Panc1 (cell line): ENCODE measurements around the gene ASXL1. TPM values are rescaled to one million over a fixed set of nuclear protein-coding genes. Genes with fewer than 3 reads are reported as not detected.

Experiments
- ATAC-seq: fragments of 200-7000 bp; cut with Tn5 transposase; 2 replicates; pipeline ENCODE4 v1.9.1; 2020; ENCODE audit warnings: mild to moderate bottlenecking, moderate library complexity
- BruUV-seq: library from RNA; stranded (reverse); fragments of 400-500 nt; replicated peaks from 2 replicates; lab custom pipeline; 2021; lab: Mats Ljungman, UMichigan
- CTCF ChIA-PET: fragments of 300-600 bp; sonication (Branson Sonifier 250); formaldehyde crosslinking; loops from one replicate; lab custom pipeline; 2022; ENCODE audit warnings: antibody characterized with exemption; lab: Charles Lee
- POLR2A ChIA-PET: fragments of 300-600 bp; sonication (Branson Sonifier 250); formaldehyde crosslinking; loops from one replicate; lab custom pipeline; 2022; ENCODE audit warnings: antibody characterized with exemption; lab: Charles Lee
- DNase-seq: peaks from one replicate; pipeline ENCODE4 v3.0.0-alpha.2; 2010; ENCODE audit warnings: low read depth, low spot score
- H3K27ac ChIP-seq: 2 replicates; pipeline ENCODE4 v1.5.1; 2011; ENCODE audit warnings: mild to moderate bottlenecking, low read length, inconsistent platforms
- H3K27me3 ChIP-seq: fragments of 200-500 bp; sonication (Bioruptor generic); 2 replicates; pipeline ENCODE4 v1.6.0; 2014; ENCODE audit warnings: low read length, inconsistent platforms; ENCODE audit not compliant: control insufficient read depth, insufficient read depth
- H3K36me3 ChIP-seq: fragments of 200-500 bp; sonication (Bioruptor generic); 2 replicates; pipeline ENCODE4 v1.5.1; 2014; ENCODE audit warnings: inconsistent platforms, mild to moderate bottlenecking, low read length, moderate library complexity; ENCODE audit not compliant: control insufficient read depth, insufficient read depth
- H3K4me1 ChIP-seq: 2 replicates; pipeline ENCODE4 v1.5.1; 2011; ENCODE audit warnings: inconsistent platforms, mild to moderate bottlenecking, low read length, moderate library complexity; ENCODE audit not compliant: control insufficient read depth, insufficient read depth
- H3K4me3 ChIP-seq, 2 experiments: 2 replicates each; pipeline ENCODE4 v1.5.1; 2011 to 2012; ENCODE audit warnings: low read depth in 2 of 2, low read length in 2 of 2, mild to moderate bottlenecking in 2 of 2, inconsistent platforms in 1 of 2, moderate library complexity in 1 of 2
- H3K9me3 ChIP-seq: fragments of 200-500 bp; sonication (Bioruptor generic); 2 replicates; pipeline ENCODE4 v1.5.1; 2014; ENCODE audit warnings: low read depth, mild to moderate bottlenecking, inconsistent platforms, low read length, moderate library complexity; ENCODE audit not compliant: control insufficient read depth, insufficient read depth
- CTCF ChIP-seq: fragments of 450-650 bp; IDR thresholded peaks from 2 replicates; pipeline ENCODE4 v1.5.1; 2017; ENCODE audit warnings: mild to moderate bottlenecking
- POLR2AphosphoS5 ChIP-seq: IDR thresholded peaks from 2 replicates; pipeline ENCODE4 v1.6.1; 2012; ENCODE audit warnings: mild to moderate bottlenecking, low read depth, low read length, moderate library complexity
- REST ChIP-seq, 2 experiments: IDR thresholded peaks; 2 replicates each; pipeline ENCODE4 v1.6.1; 2011 to 2012; ENCODE audit warnings: low read depth in 2 of 2, control low read depth in 1 of 2, low read length in 1 of 2, mild to moderate bottlenecking in 1 of 2, moderate library complexity in 1 of 2; ENCODE audit not compliant: insufficient read depth in 1 of 2
- SIN3A ChIP-seq: IDR thresholded peaks from 2 replicates; pipeline ENCODE4 v1.6.1; 2012; ENCODE audit warnings: low read depth, mild to moderate bottlenecking, low read length, moderate library complexity, borderline replicate concordance; ENCODE audit not compliant: insufficient read depth
- TCF7L2 ChIP-seq: IDR thresholded peaks from 2 replicates; pipeline ENCODE4 v1.6.1; 2011; ENCODE audit warnings: mild to moderate bottlenecking, low read depth, low read length, inconsistent platforms
- in situ Hi-C: cut with HindIII; loops from 2 replicates; pipeline ENCODE4 v1.10.0; 2016; ENCODE audit warnings: low sequenced_read_pairs, low pct_unique_long_range_greater_than_20kb
- intact Hi-C: fragments of 100-400 bp; cut with micrococcal nuclease; formaldehyde crosslinking; loops from one replicate; pipeline ENCODE4 v1.10.0; 2022; ENCODE audit not compliant: unreplicated experiment
- total RNA-seq: library from RNA; stranded (reverse); gene quantifications from one replicate; pipeline ENCODE4 v1.2.1, GENCODE V29; 2021; ENCODE audit not compliant: unreplicated experiment

Gene ASXL1
- total RNA-seq, 1 experiment from 2014 or later: 205 TPM

- Histone ChIP-seq H3K27me3 (no peaks in the 10 kb centered on the region), H3K27ac (no peak overlapping the region), H3K9me3 (no peaks in the 10 kb centered on the region), H3K4me1 (peaks cover 27% of the 10 kb centered on the region), H3K4me3 (no peak overlapping the region), H3K36me3 (no peaks in the 10 kb centered on the region; the same call in none of the 2 replicates)
- ChIA-PET POLR2A (interaction anchor here (0.8 kb wide), 1 partner anchor 56 kb away, joined by 4 read pairs; no protein-coding TSS in a partner anchor), CTCF (interaction anchor here (0.6 kb wide), 1 partner anchor 10 kb away, joined by 3 read pairs; no protein-coding TSS in a partner anchor)
- DNase-seq (no peak), ATAC-seq (no peak)
- intact Hi-C loops (no loop called here), in situ Hi-C loops (no loop called here)
- TF ChIP-seq TCF7L2 (no peak), SIN3A (no peak), POLR2AphosphoS5 (no peak), CTCF (no peak), REST (IDR thresholded peaks at IDR 0.05; ENCODE audit: insufficient read depth in 1 of 2, low read depth in 2 of 2, low read length in 1 of 2) (no peak)
- BruUV-seq: TSS peak; percentile 61
These were observed 86.5 kb downstream of the ASXL1 start for GRCh38 chr20:32444474-32445220.

- TF ChIP-seq TCF7L2 (no peak), CTCF (no peak), POLR2AphosphoS5 (no peak), REST (IDR thresholded peaks at IDR 0.05; ENCODE audit: insufficient read depth in 1 of 2, low read depth in 2 of 2, low read length in 1 of 2) (no peak), SIN3A (no peak)
- ChIA-PET CTCF (interaction anchor here (0.5 to 0.6 kb wide), 2 partner anchors 593 to 1015 kb away, joined by 4 to 7 read pairs; no protein-coding TSS in a partner anchor), POLR2A (no interaction called here)
- Histone ChIP-seq H3K27ac (no peak overlapping the region), H3K36me3 (no peaks in the 10 kb centered on the region; the same call in 1 of the 2 replicates), H3K9me3 (no peaks in the 10 kb centered on the region), H3K4me3 (no peak overlapping the region), H3K4me1 (peaks cover 27% of the 10 kb centered on the region), H3K27me3 (no peaks in the 10 kb centered on the region)
- in situ Hi-C loops: no loop called here
- DNase-seq (no peak), ATAC-seq (no peak)
- intact Hi-C loops: no loop called here
- BruUV-seq: no TSS peak
These were observed 87.6 kb downstream of the ASXL1 start for GRCh38 chr20:32445539-32446273.
